HG02759 (cell line): ENCODE measurements around the gene AP2B1.
"Not testable (repeated sequence)": the region's sequence is repeated elsewhere in the genome, so short reads cannot be mapped to it uniquely, and the experiment has no call there.

Source experiments
- ATAC-seq: cut with Tn5 transposase; IDR thresholded peaks from one replicate; pipeline ENCODE4 v1.9.1; 2021; ENCODE audit warnings: mild to moderate bottlenecking, moderate library complexity; ENCODE audit not compliant: unreplicated experiment

AP2B1 gene

GRCh38 chr17:35587074-35587961, at the start of gene AP2B1:
Gene AP2B1, plus strand, starts transcription at chr17:35587322. Its CDS starts 6,709 bp downstream, at chr17:35594031.
- ATAC-seq, result peak; percentile 86

GRCh38 chr17:35537601-35538141, 49.5 kb upstream of the AP2B1 start, which contains the start of gene SLFN12L:
Gene SLFN12L, minus strand, starts transcription at chr17:35537678. Its CDS starts 15,314 bp downstream, at chr17:35522364.
- no peak for ATAC-seq

GRCh38 chr17:35539659-35540026, 47.5 kb upstream of the AP2B1 start:
- ATAC-seq, result no peak

GRCh38 chr17:35540589-35541404, 46.3 kb upstream of the AP2B1 start:
- no peak for ATAC-seq

- ATAC-seq, result no peak
Measured at GRCh38 chr17:35541434-35541833, 45.7 kb upstream of the AP2B1 start.

- no peak for ATAC-seq
Measured at GRCh38 chr17:35542990-35543389, 44.1 kb upstream of the AP2B1 start.

- no peak for ATAC-seq
Measured at GRCh38 chr17:35543856-35544255, 43.3 kb upstream of the AP2B1 start.

GRCh38 chr17:35545150-35545549, 42.0 kb upstream of the AP2B1 start:
- no peak for ATAC-seq

GRCh38 chr17:35546487-35546886, 40.6 kb upstream of the AP2B1 start:
- no peak for ATAC-seq

GRCh38 chr17:35548208-35548810, 38.8 kb upstream of the AP2B1 start:
- ATAC-seq, result no peak

- ATAC-seq, result no peak
Measured at GRCh38 chr17:35548978-35549377, 38.1 kb upstream of the AP2B1 start.

- ATAC-seq, result no peak
Measured at GRCh38 chr17:35553310-35553709, 33.8 kb upstream of the AP2B1 start.

GRCh38 chr17:35554668-35555067, 32.5 kb upstream of the AP2B1 start:
- no peak for ATAC-seq

- no peak for ATAC-seq
Measured at GRCh38 chr17:35555691-35556090, 31.4 kb upstream of the AP2B1 start.

- no peak for ATAC-seq
Measured at GRCh38 chr17:35557353-35557752, 29.8 kb upstream of the AP2B1 start.

GRCh38 chr17:35559495-35560210, 27.5 kb upstream of the AP2B1 start:
- ATAC-seq, result no peak

- ATAC-seq, result no peak
Measured at GRCh38 chr17:35560703-35561102, 26.4 kb upstream of the AP2B1 start, which contains the start of gene SLFN14. Gene SLFN14, minus strand, starts transcription at chr17:35560819. Its CDS starts 2,757 bp downstream, at chr17:35558062.

GRCh38 chr17:35563181-35563580, 23.9 kb upstream of the AP2B1 start:
- not testable (repeated sequence) for ATAC-seq

- no peak for ATAC-seq
Measured at GRCh38 chr17:35566968-35567367, 20.2 kb upstream of the AP2B1 start.

GRCh38 chr17:35568561-35568960, 18.6 kb upstream of the AP2B1 start:
- ATAC-seq, result no peak
